HG03378 (cell line): ENCODE measurements around the gene FAM181A.

ENCODE experiments used
- ATAC-seq: cut with Tn5 transposase; IDR thresholded peaks from one replicate; pipeline ENCODE4 v1.9.1; 2021; ENCODE audit warnings: mild to moderate bottlenecking, moderate library complexity; ENCODE audit not compliant: unreplicated experiment

FAM181A gene

DNA sequence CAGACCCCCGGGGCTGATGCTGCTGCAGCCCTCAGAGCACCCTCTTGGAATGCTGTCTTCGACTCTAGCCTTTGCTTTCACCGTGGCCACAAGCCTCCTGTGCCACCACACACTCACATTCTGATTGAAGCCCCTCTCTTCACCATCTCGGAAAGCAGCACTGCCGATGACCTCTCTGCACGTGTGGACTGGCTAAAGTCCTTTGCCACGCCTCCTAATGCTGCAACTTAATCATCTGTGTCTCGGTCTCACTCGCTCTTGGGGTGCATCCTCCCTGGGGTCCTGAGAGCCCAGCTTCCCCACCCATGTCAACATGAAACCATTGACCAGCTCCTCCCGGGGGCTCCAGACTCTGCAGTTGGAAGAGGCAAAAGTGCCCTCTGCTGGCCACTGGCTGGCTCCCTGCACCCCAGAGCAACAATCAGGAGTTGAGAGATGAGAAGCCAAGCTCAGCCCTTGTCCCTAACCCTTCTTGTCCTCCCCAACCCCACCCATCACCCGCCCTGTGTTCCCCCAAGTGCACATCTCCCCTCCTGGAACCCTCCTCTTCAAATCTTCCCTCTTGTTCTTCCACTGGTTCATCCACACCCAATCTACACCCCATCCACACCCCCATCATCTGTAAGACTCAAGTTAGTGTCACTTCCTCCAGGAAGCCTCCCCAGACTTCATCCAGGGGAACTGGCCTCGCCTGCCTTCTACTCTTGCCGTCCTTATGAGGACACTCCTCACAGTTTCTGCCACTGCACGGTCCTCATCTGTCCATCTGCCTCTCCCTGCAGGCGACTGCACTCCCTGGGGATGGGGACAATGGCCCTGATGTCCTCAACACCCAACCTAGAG lies 23.6 kb upstream of the FAM181A start:
- ATAC-seq: no peak

- ATAC-seq: no peak
Measured at GRCh38 chr14:93905623-93906022, 21.5 kb upstream of the FAM181A start.

DNA sequence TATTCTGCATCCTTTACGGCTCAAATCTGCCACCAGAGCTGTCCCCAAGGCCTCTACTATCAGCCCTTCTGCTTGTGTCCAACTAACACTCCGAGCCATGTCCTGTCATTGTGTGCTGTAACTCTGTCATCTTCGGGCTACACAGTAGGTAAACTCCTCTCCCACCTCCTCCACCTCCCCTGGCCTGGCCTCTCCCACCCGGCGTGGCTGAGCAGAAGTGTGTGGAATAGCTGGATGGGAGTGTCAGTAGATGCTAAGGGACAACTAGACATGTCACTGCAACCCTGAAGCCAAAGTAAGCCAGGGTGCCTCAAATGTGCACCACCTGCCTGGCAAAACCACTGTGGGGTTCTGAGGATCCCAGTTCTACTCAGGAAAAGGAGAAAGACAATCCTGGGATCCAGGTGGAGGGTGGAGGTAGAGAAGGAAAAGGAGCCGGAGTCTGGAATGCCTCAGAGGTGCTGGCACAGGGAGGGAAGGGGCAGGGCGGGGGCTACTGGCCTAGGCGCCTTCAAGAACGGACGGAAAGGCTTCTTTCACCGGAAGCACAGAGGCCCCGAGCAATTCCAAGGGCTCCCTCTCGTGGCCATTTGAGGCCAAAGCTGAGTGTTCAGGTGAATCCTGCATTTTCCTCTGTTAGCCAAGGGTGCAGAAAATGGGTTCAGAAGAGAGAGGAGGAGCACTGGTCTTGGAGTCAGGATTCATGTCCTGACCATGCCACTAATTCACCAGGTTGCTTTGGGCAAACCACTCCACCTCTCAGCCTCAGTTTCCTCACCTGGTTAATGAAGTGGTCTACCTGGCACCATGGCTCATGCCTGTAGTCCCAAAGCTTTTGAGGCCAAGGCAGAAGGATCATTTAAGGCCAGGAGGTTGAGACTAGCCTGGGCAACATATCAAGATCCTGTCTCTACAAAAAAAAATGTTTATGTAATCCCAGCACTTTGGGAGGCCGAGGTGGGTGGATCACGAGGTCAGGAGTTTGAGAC lies 20.5 kb upstream of the FAM181A start:
- ATAC-seq: no peak

DNA sequence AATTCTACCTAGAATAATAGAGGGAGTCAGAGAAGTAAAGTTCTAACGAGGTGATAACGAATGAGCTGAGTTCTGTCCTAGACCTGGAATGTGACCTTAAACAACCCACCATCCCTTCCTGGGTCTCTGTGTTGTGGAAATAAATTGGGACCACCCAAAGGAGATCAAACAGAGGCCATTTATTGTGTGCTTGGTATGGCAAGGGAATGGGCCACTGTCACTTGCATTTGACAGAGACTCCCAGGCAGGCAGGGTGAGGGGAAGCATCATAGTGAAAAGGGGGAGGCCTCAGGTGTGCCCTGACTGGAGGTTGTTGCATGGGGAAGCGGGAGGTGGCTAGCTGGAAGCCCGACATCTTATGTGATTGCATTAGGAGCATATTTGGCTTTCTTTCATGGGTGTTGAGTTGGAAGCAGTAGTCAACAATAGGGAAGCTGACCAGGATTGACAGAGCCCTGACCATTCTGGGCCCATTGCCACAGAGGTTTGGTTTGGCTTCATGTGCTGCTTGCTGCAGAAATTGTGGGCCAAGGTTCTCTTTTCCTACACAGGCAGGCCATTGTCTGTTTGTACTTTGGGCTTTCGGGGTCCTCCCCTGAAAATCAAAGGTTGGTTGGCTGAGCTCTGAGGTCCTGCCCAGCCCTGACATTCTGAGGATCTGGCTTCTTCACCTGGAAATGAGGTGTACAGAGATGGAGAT lies 17.6 kb upstream of the FAM181A start:
- ATAC-seq: no peak

GRCh38 chr14:93911975-93912615 lies 15.0 kb upstream of the FAM181A start:
- ATAC-seq: no peak

DNA sequence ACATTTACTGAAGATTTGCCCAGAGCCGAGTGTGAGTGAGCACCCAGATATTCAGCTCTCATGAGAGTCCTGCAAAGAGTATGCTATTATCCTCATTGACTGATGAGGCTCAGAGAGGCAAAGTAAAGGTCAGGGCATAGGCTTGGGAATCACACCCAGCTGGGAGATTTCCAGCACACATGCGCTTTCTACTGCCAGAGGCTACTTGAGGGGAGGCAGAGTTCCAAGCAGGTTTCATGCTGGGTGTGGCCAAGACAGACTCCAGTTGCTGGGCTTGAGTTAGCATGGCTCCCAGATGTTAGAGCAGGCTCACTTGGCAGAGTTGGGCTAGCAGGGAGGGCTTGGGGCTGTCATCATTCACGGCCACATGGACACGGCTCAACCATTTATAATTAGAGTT lies 14.4 kb upstream of the FAM181A start:
- ATAC-seq: no peak

- ATAC-seq: no peak
Measured at GRCh38 chr14:93914278-93914677, 12.9 kb upstream of the FAM181A start.

DNA sequence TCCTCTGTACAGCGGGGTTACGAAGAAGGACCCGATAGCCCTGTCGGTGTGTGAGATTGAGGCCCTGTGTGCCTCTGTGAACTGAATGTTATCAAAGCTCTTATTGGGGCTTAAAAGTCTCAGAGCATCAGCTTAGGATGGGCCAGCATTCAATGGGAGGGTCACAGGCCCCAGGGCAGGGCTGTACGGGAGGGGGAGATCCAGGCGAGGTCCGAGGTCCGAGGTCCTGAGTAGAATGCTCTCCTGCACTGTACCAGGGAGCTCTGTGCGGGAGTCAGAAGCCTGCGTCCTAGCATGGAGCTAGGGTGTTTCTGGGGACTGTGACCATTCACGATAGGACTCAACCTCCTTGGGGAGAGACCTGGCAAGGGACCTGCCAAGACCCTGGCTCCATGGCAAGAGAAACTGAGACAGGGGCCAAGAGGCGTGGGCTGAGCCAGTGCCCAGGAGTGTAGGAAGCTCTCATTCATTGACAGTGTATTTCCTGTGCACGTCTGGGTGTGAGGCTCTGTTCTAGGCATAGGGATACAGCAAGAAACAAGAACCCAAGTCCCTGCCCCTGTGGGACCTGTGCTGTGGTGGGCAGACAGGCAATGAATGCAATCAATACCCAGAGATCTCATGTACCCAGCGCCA lies 12.0 kb upstream of the FAM181A start:
- ATAC-seq: no peak

GRCh38 chr14:93915800-93916199 lies 11.3 kb upstream of the FAM181A start:
- ATAC-seq: no peak

DNA sequence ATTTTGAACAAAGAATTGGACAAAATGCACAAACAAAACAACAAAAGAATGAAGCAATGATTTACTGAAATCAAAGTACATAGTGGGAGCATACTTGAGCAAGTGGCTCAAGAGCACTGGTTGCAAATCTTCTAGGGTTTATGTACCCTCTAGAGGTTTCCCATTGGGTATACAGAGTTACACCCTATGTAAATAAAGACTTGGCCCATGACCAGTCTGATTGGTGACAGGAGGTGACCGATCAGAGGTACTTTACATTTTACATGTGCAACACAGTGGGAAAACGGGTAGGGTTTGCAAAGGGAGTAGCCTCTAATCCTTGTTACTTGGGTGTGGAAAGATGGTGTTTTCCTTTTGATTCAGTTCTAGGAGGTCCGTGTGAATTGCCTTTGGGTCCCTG lies 10.6 kb upstream of the FAM181A start:
- ATAC-seq: no peak

DNA sequence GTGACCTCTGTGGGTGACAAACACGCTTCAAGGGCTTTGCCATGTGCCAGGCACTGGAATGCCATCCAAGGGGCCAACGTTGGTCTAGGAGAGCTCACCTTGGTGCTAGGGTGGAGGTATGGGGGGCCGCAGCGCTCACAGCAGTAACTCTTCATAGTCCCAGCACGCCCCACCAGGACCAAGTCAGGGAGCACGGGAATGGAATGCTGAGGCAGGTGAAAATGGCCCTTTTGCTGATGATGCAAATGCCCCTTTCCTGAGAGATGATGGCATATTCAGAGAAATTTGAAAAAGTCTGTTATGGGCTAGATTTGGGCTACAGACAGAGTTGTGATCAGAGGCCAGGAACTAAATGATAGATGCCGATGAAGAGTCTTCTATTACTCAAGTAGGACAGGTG lies 10.0 kb upstream of the FAM181A start:
- no peak for ATAC-seq

DNA sequence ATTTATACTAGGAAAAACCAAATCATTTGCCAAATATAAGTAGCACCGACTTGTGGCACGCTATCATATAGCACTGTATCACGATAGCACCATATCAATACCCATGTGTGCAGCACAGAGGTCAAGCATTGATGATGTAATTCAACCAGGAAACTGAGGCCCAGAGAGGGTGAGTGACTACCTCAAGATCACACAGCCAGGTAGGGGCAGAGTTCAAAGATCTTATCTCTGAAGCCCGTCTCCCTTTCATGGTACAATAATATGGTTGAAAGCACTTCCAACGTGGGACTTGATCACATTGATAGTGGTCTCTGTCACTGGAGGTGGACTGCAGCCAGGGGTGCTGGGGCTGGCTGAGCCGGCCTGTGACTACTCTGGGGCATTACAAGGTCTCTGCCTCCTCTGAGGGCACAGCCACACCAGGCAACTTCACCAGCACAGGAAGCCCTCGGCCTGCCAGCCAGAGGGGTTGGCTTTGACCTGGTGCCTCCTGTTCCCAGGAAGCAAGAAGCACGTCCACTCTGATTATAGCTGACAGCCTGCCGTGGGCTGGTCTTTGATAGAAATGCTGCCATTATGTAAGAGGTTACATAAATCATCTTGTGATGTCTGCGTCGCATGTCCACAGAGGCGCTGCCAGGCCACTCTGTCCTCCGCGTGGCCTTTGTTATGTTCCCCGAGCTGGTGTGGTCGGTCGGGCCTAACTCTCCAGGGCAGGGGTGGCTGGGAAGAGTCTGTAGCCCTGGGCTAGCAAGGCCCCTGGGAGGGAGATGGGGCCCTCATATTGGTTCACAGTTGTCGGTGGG lies 5.9 kb upstream of the FAM181A start:
- ATAC-seq: no peak

GRCh38 chr14:93923626-93924025 lies 3.5 kb upstream of the FAM181A start:
- ATAC-seq: no peak

DNA sequence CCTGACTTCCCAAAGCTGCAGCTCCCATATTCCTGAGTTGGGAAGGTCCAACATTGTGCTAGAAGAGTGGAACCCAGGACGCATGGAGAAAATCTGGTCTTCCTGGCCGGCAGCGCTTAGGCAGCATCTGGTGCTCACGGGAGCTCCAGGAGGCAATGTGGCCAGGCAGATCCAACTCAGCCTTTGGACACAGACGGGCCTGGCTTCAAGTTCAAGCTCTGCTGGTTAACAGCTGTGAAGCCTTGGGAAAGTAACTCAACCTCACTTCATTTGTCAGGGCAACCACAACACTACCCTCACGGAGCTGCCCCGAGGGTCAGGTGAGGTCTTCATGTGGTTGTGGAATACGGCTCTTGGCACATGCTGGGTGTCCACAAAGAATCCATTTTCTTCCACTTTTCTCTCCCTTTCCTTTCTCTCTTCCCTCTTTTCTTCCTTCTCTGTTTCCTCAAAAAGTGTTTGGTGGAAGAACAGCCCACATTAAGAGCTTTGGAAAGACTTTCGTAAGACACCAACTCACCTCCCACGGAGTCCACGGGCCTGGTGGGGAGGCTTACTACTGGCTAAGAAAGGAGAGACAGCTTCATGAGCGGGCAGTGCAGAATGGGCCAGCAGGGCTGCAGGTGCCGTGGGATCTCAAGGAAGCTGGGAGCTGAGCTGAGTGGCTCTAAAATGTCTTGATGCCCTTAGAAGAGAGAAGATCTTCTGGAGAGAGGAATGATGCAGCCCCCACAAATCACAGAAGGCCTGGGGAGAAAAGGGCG lies 2.4 kb upstream of the FAM181A start:
- no peak for ATAC-seq

DNA sequence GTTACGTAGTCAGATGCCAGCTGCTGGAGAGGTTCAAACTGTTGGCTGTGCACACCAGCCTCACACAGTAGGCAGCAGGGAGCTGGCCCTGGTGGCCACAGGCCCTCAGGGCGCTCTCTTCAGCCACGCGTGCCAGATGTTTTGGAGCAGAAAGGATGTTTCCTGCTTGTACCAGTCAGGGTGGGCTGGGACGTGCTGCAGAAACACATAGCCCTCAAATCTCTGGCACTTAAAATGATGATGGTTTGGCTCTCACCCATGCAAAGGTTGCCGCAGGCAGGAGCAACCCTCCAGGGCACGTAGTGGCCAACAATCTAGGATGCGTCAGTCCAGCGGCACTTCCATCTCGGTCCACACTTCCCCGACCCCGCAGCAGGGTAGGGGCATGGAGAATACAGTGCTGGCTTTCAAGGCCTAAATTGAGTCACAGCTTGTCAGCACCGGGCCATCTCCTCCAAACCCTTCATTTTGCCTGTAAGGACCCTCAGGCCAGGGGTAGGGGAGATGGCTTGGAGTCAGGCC lies 1.7 kb upstream of the FAM181A start:
- no peak for ATAC-seq

DNA sequence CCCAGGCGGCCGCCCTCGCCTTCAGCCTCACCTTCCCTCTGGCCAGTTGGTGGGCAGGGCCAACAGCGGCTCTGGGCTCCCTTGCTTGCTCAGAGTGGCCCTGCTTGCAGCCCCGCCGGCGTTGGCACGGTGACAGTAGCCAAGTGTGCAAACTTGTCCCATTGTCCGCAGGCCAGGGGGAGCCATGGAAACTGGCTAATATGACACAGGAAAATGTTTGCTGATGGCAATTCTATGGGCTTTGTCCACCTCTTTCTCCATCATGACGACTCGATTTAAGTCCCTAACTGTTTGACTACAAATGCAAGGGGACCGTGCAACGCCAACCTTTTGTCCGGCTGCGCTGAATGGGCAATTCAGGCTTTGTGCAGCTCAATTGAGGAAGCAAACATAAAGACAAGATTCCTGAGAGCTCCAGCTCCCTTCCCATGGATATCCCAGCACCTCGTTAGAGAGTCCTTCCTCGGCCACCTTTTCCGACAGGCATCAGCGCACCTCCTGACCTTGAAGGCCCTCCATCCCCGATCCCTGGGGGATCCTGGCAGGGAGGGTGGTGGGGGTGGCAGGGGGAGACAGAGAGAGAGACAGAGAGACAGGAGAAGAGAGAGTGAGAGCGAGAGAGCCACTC lies 785 bp upstream of the FAM181A start:
- ATAC-seq: no peak

DNA sequence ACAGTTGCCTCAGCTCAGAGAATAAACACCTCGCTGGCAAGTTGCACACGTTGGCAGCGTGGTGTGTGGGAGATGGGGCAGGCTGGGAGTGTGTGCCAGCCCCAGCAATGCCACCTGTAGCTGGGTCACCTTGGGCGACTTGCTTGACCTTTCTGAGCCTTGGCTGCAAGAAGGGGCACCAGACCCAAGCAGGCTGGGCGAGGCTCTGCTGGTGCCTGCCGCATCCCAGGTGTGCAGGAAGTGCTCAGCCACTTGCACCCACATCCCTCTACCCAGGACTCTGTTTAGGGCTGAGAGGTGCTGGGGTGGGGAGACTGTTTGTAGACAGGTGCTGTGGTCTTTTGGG lies 629 bp downstream of the FAM181A start:
- ATAC-seq: no peak
